H9 (cell line): ENCODE measurements around the gene DYNLT4. TPM values are rescaled to one million over a fixed set of nuclear protein-coding genes. Genes with fewer than 3 reads are reported as not detected.

Experiments
- DNase-seq: peaks from one replicate; pipeline ENCODE4 v3.0.0-alpha.2; 2017
- H2AFZ ChIP-seq: one replicate; pipeline ENCODE4 v1.6.1; 2013; ENCODE audit warnings: mild to moderate bottlenecking, low read length, control low read depth, moderate library complexity
- H2AK5ac ChIP-seq: 2 replicates; pipeline ENCODE4 v1.6.1; 2013; ENCODE audit warnings: low read length, control low read depth, mixed read lengths; ENCODE audit not compliant: insufficient read length
- H2BK120ac ChIP-seq: one replicate; pipeline ENCODE4 v1.6.1; 2013; ENCODE audit warnings: low read depth, mild to moderate bottlenecking, low read length, control low read depth, inconsistent platforms; ENCODE audit not compliant: poor library complexity, severe bottlenecking
- H2BK12ac ChIP-seq: 2 replicates; pipeline ENCODE4 v1.6.1; 2013; ENCODE audit warnings: low read length, control low read depth, mixed read lengths, low read depth; ENCODE audit not compliant: insufficient read length
- H2BK15ac ChIP-seq: 2 replicates; pipeline ENCODE4 v1.6.1; 2013; ENCODE audit warnings: low read depth, low read length, control low read depth
- H2BK20ac ChIP-seq: one replicate; pipeline ENCODE4 v1.6.1; 2013; ENCODE audit warnings: low read depth, mild to moderate bottlenecking, low read length, control low read depth, inconsistent platforms; ENCODE audit not compliant: poor library complexity, severe bottlenecking
- H2BK5ac ChIP-seq: 2 replicates; pipeline ENCODE4 v1.6.1; 2013; ENCODE audit warnings: low read length, control low read depth, mixed read lengths; ENCODE audit not compliant: insufficient read length
- H3K14ac ChIP-seq: 2 replicates; pipeline ENCODE4 v1.6.1; 2013; ENCODE audit warnings: low read length, control low read depth; ENCODE audit not compliant: insufficient read depth
- H3K18ac ChIP-seq: 2 replicates; pipeline ENCODE4 v1.6.1; 2013; ENCODE audit warnings: low read depth, mild to moderate bottlenecking, mixed read lengths, low read length, control low read depth; ENCODE audit not compliant: insufficient read length
- H3K23ac ChIP-seq: 2 replicates; pipeline ENCODE4 v1.6.1; 2013; ENCODE audit warnings: low read length, control low read depth, mixed read lengths, low read depth; ENCODE audit not compliant: insufficient read length
- H3K23me2 ChIP-seq: 2 replicates; pipeline ENCODE4 v1.6.1; 2013; ENCODE audit warnings: low read depth, mild to moderate bottlenecking, mixed read lengths, low read length, control low read depth; ENCODE audit not compliant: insufficient read length, poor library complexity, severe bottlenecking
- H3K27ac ChIP-seq: 2 replicates; pipeline ENCODE4 v1.5.1; 2013; ENCODE audit warnings: low read length, control low read depth, mixed read lengths, low read depth; ENCODE audit not compliant: insufficient read length
- H3K27me3 ChIP-seq: 2 replicates; pipeline ENCODE4 v1.6.1; 2013; ENCODE audit warnings: low read length, control low read depth, inconsistent platforms; ENCODE audit not compliant: insufficient read depth
- H3K4ac ChIP-seq: 2 replicates; pipeline ENCODE4 v1.6.1; 2013; ENCODE audit warnings: low read depth, mild to moderate bottlenecking, control low read depth, inconsistent platforms, low read length, moderate library complexity
- H3K4me1 ChIP-seq: 2 replicates; pipeline ENCODE4 v1.6.1; 2013; ENCODE audit warnings: low read length, control low read depth, inconsistent platforms; ENCODE audit not compliant: insufficient read depth
- H3K4me2 ChIP-seq: 2 replicates; pipeline ENCODE4 v1.6.1; 2013; ENCODE audit warnings: low read length, control low read depth, mixed read lengths; ENCODE audit not compliant: insufficient read length, insufficient read depth
- H3K56ac ChIP-seq: 2 replicates; pipeline ENCODE4 v1.6.1; 2013; ENCODE audit warnings: low read depth, mild to moderate bottlenecking, mixed read lengths, low read length, control low read depth; ENCODE audit not compliant: insufficient read length
- H3K79me1 ChIP-seq: 2 replicates; pipeline ENCODE4 v1.6.1; 2013; ENCODE audit warnings: low read depth, mild to moderate bottlenecking, moderate library complexity, low read length, control low read depth, inconsistent platforms; ENCODE audit not compliant: insufficient read depth, poor library complexity, severe bottlenecking
- H3K79me2 ChIP-seq: 2 replicates; pipeline ENCODE4 v1.6.1; 2013; ENCODE audit warnings: low read length, control low read depth, inconsistent platforms; ENCODE audit not compliant: insufficient read depth
- H3K9ac ChIP-seq: 2 replicates; pipeline ENCODE4 v1.6.1; 2013; ENCODE audit warnings: low read length, control low read depth, mixed read lengths; ENCODE audit not compliant: insufficient read length; ENCODE audit errors: extremely low read depth
- H3K9me3 ChIP-seq: one replicate; pipeline ENCODE4 v1.6.1; 2013; ENCODE audit warnings: low read depth, low read length, inconsistent platforms; ENCODE audit not compliant: control insufficient read depth
- H3T11ph ChIP-seq: one replicate; pipeline ENCODE4 v1.6.1; 2013; ENCODE audit warnings: mild to moderate bottlenecking, low read length, control low read depth, inconsistent platforms
- H4K20me1 ChIP-seq: one replicate; pipeline ENCODE4 v1.6.1; 2013; ENCODE audit not compliant: control insufficient read depth, insufficient read length, insufficient read depth
- H4K5ac ChIP-seq: 2 replicates; pipeline ENCODE4 v1.6.1; 2013; ENCODE audit warnings: low read depth, mild to moderate bottlenecking, mixed read lengths, low read length, control low read depth; ENCODE audit not compliant: insufficient read length
- H4K8ac ChIP-seq: replicated peaks from 2 replicates; pipeline ENCODE4 v1.6.1; 2013; ENCODE audit warnings: low read length, control low read depth, mixed read lengths, low read depth; ENCODE audit not compliant: insufficient read length
- H4K91ac ChIP-seq: 2 replicates; pipeline ENCODE4 v1.6.1; 2013; ENCODE audit warnings: low read depth, mild to moderate bottlenecking, moderate library complexity, mixed read lengths, low read length, control low read depth; ENCODE audit not compliant: insufficient read length
- H3K27ac Mint-ChIP-seq, 3 experiments: 2 replicates in 2 of 3; 3 replicates in 1 of 3; pipeline ENCODE4 v1.8.0; 2020 to 2021; ENCODE audit warnings: mixed read lengths in 3 of 3, mild to moderate bottlenecking in 1 of 3, moderate library complexity in 1 of 3
- H3K27me3 Mint-ChIP-seq: 2 replicates; pipeline ENCODE4 v1.8.0; 2021; ENCODE audit warnings: low read depth, mild to moderate bottlenecking, moderate library complexity, mixed read lengths
- H3K36me3 Mint-ChIP-seq, 3 experiments: 2 replicates in 2 of 3; 3 replicates in 1 of 3; pipeline ENCODE4 v1.8.0; 2020 to 2021; ENCODE audit warnings: low read depth in 3 of 3, mixed read lengths in 3 of 3; ENCODE audit not compliant: insufficient read depth in 1 of 3
- H3K4me1 Mint-ChIP-seq, 2 experiments: 2 replicates each; pipeline ENCODE4 v1.8.0; 2020; ENCODE audit warnings: mixed read lengths in 2 of 2
- H3K4me3 Mint-ChIP-seq, 2 experiments: 2 replicates in 1 of 2; 3 replicates in 1 of 2; pipeline ENCODE4 v1.8.0; 2020 to 2021; ENCODE audit warnings: mild to moderate bottlenecking in 2 of 2, mixed read lengths in 2 of 2, moderate library complexity in 1 of 2
- H3K9me3 Mint-ChIP-seq, 2 experiments: 2 replicates in 1 of 2; 3 replicates in 1 of 2; pipeline ENCODE4 v1.8.0; 2020; ENCODE audit warnings: mild to moderate bottlenecking in 2 of 2, mixed read lengths in 2 of 2, moderate library complexity in 1 of 2
- WGBS: extraction: QIAGEN DNeasy Blood & Tissue Kit; methylation state at CpG from one replicate; pipeline ENCODE4 v1.1.7; 2013; ENCODE audit warnings: missing lambda C conversion rate, low lambda C conversion rate, mixed read lengths; ENCODE audit not compliant: insufficient read length; ENCODE audit errors: extremely low coverage; 5-methylcytosine and 5-hydroxymethylcytosine counted together
- total RNA-seq: library from RNA; stranded (reverse); gene quantifications from 2 replicates; pipeline ENCODE4 v1.2.1, GENCODE V29; 2021
- TF ChIP-seq, protein P1 (sequence below): fragments of 200-600 bp; sonication (generic); conservative IDR thresholded peaks from 3 replicates; pipeline ENCODE4 v1.8.0; 2021; ENCODE audit warnings: antibody characterized with exemption, mild to moderate bottlenecking

The DYNLT4 gene
- total RNA-seq, 1 experiment from 2014 or later = not detected

DNA sequence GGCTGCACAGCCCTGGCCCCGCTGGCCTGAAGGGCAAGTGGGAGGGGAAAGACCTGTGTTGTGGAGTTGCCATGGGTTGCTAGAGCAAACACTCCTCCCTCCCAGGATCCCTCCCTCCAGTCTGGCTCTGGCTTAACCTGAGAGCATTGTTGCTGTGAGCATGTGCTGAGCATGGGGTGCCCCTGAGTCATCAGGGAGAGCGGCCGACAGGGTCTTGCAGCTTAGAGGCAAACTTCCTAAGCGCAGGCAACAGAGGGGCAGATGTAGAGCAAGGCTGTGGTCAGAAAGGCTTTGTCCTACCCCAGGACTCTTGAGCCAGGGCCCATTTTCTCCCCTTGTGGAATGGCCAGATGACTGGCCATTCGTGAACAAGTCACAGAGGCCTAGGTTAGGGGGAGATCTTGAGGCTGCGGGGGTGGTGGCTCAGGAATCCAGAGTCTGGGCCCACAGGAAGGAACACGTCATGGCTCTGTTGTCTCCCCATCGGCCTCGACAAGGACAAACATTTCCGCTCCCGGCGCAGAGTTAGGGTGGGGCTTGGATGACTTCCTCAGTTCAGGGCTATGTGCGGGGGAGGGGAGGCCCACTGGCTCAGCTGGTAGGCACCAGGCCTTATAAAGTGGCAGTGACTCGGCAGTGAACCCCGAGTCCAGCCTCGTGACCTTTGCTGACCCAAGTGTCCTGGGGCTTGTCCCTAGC lies 362 bp upstream of the DYNLT4 start:
- no peak overlapping the region for H3K23ac ChIP-seq
- no peak overlapping the region for H2AFZ ChIP-seq
- peak overlapping the region; percentile 69 for H2BK12ac ChIP-seq
- H2BK120ac ChIP-seq = peak overlapping the region; percentile 82
- H3K4ac ChIP-seq = peak overlapping the region; percentile 72
- no peaks in the 10 kb centered on the region; the same call in 1 of the 2 replicates for H3K27me3 Mint-ChIP-seq
- H3K9ac ChIP-seq = peak overlapping the region; percentile 51
- no peak overlapping the region for H2BK15ac ChIP-seq
- peak overlapping the region; percentile 89 for H3K14ac ChIP-seq
- H3T11ph ChIP-seq = peak overlapping the region; percentile 47
- peaks cover 3% of the 10 kb centered on the region for H3K23me2 ChIP-seq
- peak; percentile 97 for DNase-seq
- peak overlapping the region; percentile 35 for H4K5ac ChIP-seq
- no peaks in the 10 kb centered on the region for H4K20me1 ChIP-seq
- peak overlapping the region; percentile 95 to 100 (median 96) for H3K27ac Mint-ChIP-seq
- peak overlapping the region; percentile 32 for H2BK5ac ChIP-seq
- peaks cover 10% of the 10 kb centered on the region; the same call in 1 of the 2 replicates for H3K4me1 ChIP-seq
- H4K91ac ChIP-seq = peak overlapping the region; percentile 68
- H3K9me3 Mint-ChIP-seq = no peaks in the 10 kb centered on the region
- H4K8ac ChIP-seq = no peak overlapping the region
- peak overlapping the region; percentile 7 for H2AK5ac ChIP-seq
- H3K18ac ChIP-seq = peak overlapping the region; percentile 91
- peaks cover 31% of the 10 kb centered on the region in 2 experiments for H3K4me1 Mint-ChIP-seq
- peak overlapping the region; percentile 21 to 58; a peak in 3 of 5 replicates for H3K4me3 Mint-ChIP-seq
- peak overlapping the region; percentile 85 for H3K27ac ChIP-seq
- TF ChIP-seq, protein P1, sequence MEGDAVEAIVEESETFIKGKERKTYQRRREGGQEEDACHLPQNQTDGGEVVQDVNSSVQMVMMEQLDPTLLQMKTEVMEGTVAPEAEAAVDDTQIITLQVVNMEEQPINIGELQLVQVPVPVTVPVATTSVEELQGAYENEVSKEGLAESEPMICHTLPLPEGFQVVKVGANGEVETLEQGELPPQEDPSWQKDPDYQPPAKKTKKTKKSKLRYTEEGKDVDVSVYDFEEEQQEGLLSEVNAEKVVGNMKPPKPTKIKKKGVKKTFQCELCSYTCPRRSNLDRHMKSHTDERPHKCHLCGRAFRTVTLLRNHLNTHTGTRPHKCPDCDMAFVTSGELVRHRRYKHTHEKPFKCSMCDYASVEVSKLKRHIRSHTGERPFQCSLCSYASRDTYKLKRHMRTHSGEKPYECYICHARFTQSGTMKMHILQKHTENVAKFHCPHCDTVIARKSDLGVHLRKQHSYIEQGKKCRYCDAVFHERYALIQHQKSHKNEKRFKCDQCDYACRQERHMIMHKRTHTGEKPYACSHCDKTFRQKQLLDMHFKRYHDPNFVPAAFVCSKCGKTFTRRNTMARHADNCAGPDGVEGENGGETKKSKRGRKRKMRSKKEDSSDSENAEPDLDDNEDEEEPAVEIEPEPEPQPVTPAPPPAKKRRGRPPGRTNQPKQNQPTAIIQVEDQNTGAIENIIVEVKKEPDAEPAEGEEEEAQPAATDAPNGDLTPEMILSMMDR = no peak
- no peak overlapping the region for H2BK20ac ChIP-seq
- H3K27me3 ChIP-seq = no peaks in the 10 kb centered on the region
- no peaks in the 10 kb centered on the region for H3K79me1 ChIP-seq
- H3K9me3 ChIP-seq = no peaks in the 10 kb centered on the region
- H3K4me2 ChIP-seq = peak overlapping the region; percentile 29
- no CpG with 5 or more reads among the region's 16 CpGs for WGBS
- peaks cover 3 to 33% (median 26%) of the 10 kb centered on the region in 3 experiments; a peak in 6 of 7 replicates for H3K36me3 Mint-ChIP-seq
- H3K56ac ChIP-seq = no peak overlapping the region
- H3K79me2 ChIP-seq = no peaks in the 10 kb centered on the region
